ES-I3 (cell line): ENCODE results near the gene FUT9.

ENCODE experiments used
- H3K36me3 ChIP-seq: 2 replicates; pipeline ENCODE4 v1.6.1; 2013; ENCODE audit warnings: mild to moderate bottlenecking, low read length, control low read depth, moderate library complexity; ENCODE audit not compliant: insufficient read depth
- H3K4me1 ChIP-seq: 2 replicates; pipeline ENCODE4 v1.6.1; 2013; ENCODE audit warnings: mild to moderate bottlenecking, control low read depth, low read length; ENCODE audit not compliant: insufficient read depth
- H3K9ac ChIP-seq: 2 replicates; pipeline ENCODE4 v1.6.1; 2013; ENCODE audit warnings: low read depth, mild to moderate bottlenecking, low read length, moderate library complexity
- H3K9me3 ChIP-seq: 2 replicates; pipeline ENCODE4 v1.6.1; 2013; ENCODE audit warnings: mild to moderate bottlenecking, low read length, moderate library complexity; ENCODE audit not compliant: control insufficient read depth, insufficient read depth

The FUT9 gene

GRCh38 chr6:96101564-96101963 lies 85.8 kb downstream of the FUT9 start:
- Histone ChIP-seq H3K36me3 (no peaks in the 10 kb centered on the region), H3K9me3 (no peaks in the 10 kb centered on the region), H3K4me1 (no peaks in the 10 kb centered on the region), H3K9ac (no peak overlapping the region)

DNA sequence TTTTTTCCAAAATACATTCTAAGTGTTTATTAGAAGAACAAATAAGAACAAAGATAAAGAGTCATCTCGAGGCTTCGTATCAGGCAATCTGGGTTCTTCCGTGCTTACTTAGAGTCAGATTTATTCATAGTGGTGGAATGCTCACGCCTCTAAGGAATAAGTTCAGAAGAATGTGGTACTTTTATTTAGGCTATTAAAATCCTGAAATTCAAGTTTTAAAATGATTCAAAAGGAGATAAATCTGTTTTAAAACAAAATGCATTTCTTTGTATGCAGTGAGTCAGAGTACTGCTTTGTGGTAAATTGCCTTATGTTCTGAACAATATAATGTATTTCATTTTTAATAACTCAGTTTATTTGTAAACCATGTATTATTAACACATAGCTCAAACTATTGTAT lies 89.1 kb downstream of the FUT9 start:
- Histone ChIP-seq H3K4me1 (no peaks in the 10 kb centered on the region), H3K9ac (no peak overlapping the region), H3K36me3 (no peaks in the 10 kb centered on the region), H3K9me3 (no peaks in the 10 kb centered on the region)

DNA sequence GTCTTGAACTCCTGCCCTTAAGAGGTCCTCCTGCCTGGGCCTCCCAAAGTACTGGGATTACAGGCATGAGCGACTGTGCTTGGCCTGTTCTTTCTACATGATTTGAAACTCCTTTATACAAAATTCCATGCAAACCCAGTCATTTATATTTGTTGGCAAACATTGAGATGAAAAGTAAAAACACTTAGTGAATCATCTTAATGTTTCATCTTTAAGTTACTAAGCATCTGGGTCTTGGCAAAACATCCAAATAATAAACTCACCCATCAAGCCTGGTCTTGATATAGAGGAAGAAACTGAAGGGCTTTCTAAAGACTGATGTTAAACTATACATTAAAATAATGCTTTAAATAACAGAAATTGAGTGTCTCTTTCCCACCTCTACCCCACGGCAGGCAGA lies 95.1 kb downstream of the FUT9 start:
- Histone ChIP-seq H3K36me3 (no peaks in the 10 kb centered on the region), H3K9ac (no peak overlapping the region), H3K9me3 (no peaks in the 10 kb centered on the region), H3K4me1 (no peaks in the 10 kb centered on the region)

- Histone ChIP-seq H3K9ac (no peak overlapping the region), H3K36me3 (no peaks in the 10 kb centered on the region), H3K4me1 (no peaks in the 10 kb centered on the region), H3K9me3 (no peaks in the 10 kb centered on the region)
These were observed 100.9 kb downstream of the FUT9 start for GRCh38 chr6:96116674-96117073.

DNA sequence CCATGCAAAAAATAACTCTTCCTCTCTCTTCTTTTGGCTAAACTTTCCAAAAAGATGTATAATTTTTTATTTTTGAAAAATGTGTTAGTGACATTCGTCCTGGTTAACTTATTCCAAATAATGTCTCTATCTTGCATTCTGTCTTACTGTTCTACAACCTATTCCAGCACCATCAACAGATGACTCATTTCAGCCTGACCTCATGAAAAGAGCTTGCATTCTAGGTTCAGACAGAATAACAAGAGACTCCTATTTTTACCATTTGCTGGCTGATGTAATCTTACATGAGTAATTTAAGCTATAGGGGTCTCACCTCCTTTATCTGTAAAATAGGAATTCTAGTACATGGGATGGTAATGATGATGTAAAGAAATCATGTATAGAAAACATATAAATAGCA lies 109.0 kb downstream of the FUT9 start:
- Histone ChIP-seq H3K9me3 (no peaks in the 10 kb centered on the region), H3K9ac (no peak overlapping the region), H3K4me1 (peaks cover 10% of the 10 kb centered on the region), H3K36me3 (no peaks in the 10 kb centered on the region)

GRCh38 chr6:96138406-96138805 lies 122.6 kb downstream of the FUT9 start:
- Histone ChIP-seq H3K9ac (no peak overlapping the region), H3K4me1 (no peaks in the 10 kb centered on the region), H3K36me3 (no peaks in the 10 kb centered on the region), H3K9me3 (no peaks in the 10 kb centered on the region; the same call in 1 of the 2 replicates)

DNA sequence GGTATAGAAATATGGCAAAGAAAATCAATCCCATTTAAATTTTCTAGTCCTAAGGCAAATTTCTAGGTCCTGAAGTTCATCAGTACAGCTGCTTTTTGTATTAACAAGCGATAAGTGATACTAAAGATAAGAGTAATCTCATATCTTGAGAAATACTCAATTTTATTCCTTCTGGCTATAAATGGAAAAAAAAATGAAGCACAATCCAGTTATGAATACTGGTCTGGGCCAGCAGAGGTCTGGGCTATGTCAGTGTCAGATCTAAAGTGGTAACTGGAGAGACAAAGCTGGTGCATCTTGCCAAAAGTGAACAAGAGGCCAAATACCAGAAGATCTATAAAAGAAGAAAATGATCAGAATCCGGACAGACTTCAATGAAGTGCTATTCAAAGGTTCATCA lies 126.4 kb downstream of the FUT9 start:
- Histone ChIP-seq H3K9ac (no peak overlapping the region), H3K9me3 (no peaks in the 10 kb centered on the region; the same call in 1 of the 2 replicates), H3K36me3 (no peaks in the 10 kb centered on the region), H3K4me1 (no peaks in the 10 kb centered on the region)

DNA sequence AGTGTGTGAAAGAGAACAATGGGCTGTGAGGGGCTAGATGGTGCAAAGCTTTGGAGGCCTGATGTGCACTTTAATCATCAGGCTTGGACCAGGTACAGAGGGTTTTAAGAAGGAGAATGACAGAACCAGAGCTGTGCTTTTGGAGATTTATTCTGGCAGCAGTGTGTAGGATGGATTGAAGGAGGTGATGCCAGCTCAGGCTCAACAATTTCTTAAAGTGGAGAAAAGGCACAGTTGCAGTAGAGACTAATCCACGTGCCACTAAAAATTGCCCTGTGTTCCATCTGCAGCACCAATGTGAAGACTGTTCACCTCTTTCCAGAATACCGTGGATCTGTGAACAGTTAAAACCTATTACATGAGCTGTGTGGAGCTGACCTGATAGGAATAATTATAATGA lies 134.7 kb downstream of the FUT9 start:
- H3K9me3 ChIP-seq: no peaks in the 10 kb centered on the region
- no peaks in the 10 kb centered on the region for H3K36me3 ChIP-seq
- no peak overlapping the region for H3K9ac ChIP-seq
- no peaks in the 10 kb centered on the region for H3K4me1 ChIP-seq

GRCh38 chr6:96151707-96152106 lies 135.9 kb downstream of the FUT9 start:
- Histone ChIP-seq H3K36me3 (no peaks in the 10 kb centered on the region), H3K9ac (no peak overlapping the region), H3K4me1 (no peaks in the 10 kb centered on the region), H3K9me3 (peaks cover 5% of the 10 kb centered on the region; the same call in 1 of the 2 replicates)

GRCh38 chr6:96152114-96152708 lies 136.4 kb downstream of the FUT9 start:
- Histone ChIP-seq H3K4me1 (no peaks in the 10 kb centered on the region), H3K9ac (no peak overlapping the region), H3K9me3 (peaks cover 5% of the 10 kb centered on the region; the same call in 1 of the 2 replicates), H3K36me3 (no peaks in the 10 kb centered on the region)

DNA sequence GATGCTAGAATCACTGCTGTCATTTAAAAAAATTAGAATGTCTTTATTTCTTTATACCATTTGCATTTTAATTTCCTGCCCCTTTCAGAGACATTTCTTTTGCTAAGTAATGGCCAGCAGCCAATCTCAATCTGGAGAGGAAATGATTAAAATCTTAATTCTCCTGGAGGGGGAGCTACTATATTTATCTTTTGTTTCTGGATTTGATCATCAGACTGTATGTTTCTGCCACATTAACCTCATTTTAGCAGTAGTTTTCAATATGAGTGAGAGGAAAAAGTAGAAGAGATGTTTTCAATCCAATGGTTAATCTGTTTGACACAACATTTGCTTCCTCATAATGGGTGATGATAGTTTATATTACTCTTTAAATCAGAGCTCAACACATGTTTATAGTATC lies 138.0 kb downstream of the FUT9 start:
- H3K9ac ChIP-seq: no peak overlapping the region
- no peaks in the 10 kb centered on the region for H3K36me3 ChIP-seq
- H3K9me3 ChIP-seq: peaks cover 5% of the 10 kb centered on the region; the same call in 1 of the 2 replicates
- no peaks in the 10 kb centered on the region for H3K4me1 ChIP-seq

DNA sequence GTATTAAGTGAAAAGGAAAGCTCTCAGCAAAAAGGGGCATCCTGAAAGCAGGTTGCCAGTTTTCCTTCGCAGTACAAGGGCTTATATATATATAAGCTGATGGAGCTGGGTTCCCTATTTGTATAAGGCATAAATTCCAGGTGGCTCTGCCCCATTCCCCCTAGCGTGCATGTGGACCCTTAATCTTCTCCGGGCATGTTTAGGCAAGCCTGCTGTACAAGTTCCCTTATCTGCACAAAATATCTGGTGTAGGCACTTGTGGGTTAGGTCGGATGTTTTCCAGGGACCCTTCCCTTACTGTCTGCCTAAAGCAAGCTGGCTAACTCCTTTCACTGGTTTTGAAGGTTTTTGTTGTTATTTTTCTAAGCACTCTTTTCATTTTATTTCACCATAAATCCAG lies 140.7 kb downstream of the FUT9 start:
- Histone ChIP-seq H3K9ac (no peak overlapping the region), H3K4me1 (no peaks in the 10 kb centered on the region; the same call in 1 of the 2 replicates), H3K36me3 (no peaks in the 10 kb centered on the region), H3K9me3 (peaks cover 5% of the 10 kb centered on the region; the same call in 1 of the 2 replicates)

DNA sequence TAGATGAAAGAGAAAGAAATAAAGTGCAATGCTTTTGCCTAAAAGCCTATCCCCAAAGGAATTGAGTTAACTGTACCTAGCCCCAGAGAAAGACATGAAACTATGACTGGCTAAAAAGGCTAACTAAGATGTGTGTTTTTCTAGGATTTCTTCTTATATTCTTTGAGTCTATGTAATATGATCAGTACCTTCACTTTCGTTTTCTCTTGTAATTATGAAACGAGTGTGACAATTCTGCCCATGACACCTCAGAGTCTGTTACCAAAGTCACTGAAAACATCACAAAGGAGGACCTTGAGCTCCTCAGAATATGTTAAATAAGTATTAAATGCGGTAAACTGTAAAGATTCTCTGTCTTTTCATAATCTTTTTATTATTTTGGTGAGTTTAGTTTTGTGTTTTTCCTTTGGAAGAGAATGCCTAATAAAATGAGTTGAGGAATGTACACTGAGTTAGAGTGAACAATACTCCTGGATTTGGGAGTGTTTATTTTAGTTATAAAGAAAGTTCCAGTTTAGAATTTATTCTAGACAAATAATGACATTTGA lies 141.3 kb downstream of the FUT9 start:
- Histone ChIP-seq H3K9me3 (peaks cover 5% of the 10 kb centered on the region; the same call in 1 of the 2 replicates), H3K4me1 (peaks cover 6% of the 10 kb centered on the region; the same call in 1 of the 2 replicates), H3K9ac (no peak overlapping the region), H3K36me3 (no peaks in the 10 kb centered on the region)

DNA sequence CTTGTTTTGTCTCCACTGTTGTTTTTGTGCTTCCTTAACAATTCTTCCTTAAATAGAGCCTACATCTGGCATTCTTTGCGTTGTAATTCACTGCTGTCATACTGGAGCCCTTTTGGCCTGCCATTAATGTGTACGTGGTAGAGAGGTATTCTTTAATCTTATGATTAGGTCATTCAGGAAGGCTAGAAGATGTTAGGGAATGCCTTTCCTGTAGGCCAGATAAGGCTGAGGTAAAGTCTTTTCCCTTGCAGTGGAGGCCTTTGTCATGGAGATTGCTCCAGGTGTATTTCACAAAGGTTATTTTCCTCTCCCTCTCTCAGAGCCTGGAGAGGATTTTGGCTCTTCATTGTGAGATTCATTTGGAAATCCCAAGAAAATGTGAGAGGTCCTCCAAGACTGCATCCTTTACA lies 146.9 kb downstream of the FUT9 start:
- Histone ChIP-seq H3K4me1 (peaks cover 23% of the 10 kb centered on the region; the same call in 1 of the 2 replicates), H3K9ac (no peak overlapping the region), H3K36me3 (no peaks in the 10 kb centered on the region)

DNA sequence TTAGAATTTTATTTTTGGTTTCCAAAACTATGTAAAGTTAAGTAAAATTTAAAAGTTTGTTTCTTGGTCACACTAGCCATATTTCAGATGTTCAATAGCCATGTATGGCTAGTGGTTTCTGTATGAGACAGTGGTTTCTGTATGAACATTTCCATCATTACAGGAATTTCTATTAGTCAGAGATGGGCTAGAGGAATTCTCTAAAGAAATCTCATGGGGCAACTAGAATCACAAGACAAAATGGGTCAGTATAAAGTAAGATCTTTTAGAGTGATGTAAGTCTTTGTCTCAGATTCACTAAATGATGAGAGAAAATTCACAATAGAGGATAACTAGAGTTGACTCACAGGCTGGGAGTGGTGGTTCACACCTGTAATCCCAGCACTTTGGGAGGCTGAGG lies 149.0 kb downstream of the FUT9 start:
- Histone ChIP-seq H3K9ac (no peak overlapping the region), H3K36me3 (no peaks in the 10 kb centered on the region), H3K9me3 (no peaks in the 10 kb centered on the region), H3K4me1 (peaks cover 23% of the 10 kb centered on the region; the same call in 1 of the 2 replicates)

More for the DNA sequence above, 146.9 kb downstream of the FUT9 start:
- H3K9me3 ChIP-seq: no peaks in the 10 kb centered on the region
